ENCODE measurements around the gene NCKIPSD.

- no peak for TF ChIP-seq ZBTB33 (IDR thresholded peaks at IDR 0.05; ENCODE audit: borderline replicate concordance, low read depth)
- TF ChIP-seq REST (IDR thresholded peaks at IDR 0.05; ENCODE audit: low read depth, low read length) = no peak
- no peak for TF ChIP-seq USF1 (IDR thresholded peaks at IDR 0.05; ENCODE audit: borderline replicate concordance, low read depth)
- no peak for TF ChIP-seq RXRA (IDR thresholded peaks at IDR 0.05; ENCODE audit: borderline replicate concordance, low read depth)
- TF ChIP-seq GATA2 (CRISPR knock-in tag; IDR thresholded peaks at IDR 0.05) = no peak
- TF ChIP-seq SIN3A (IDR thresholded peaks at IDR 0.05; ENCODE audit: borderline replicate concordance, low read depth, low read length) = no peak
- no peak for TF ChIP-seq YY1 (IDR thresholded peaks at IDR 0.05; ENCODE audit: low read depth)
- TF ChIP-seq PBX3 (IDR thresholded peaks at IDR 0.05) = no peak
- no peak for TF ChIP-seq CTCF (IDR thresholded peaks at IDR 0.05)
- TF ChIP-seq TEAD4 (IDR thresholded peaks at IDR 0.05; ENCODE audit: borderline replicate concordance, insufficient read depth) = no peak
- no peak for TF ChIP-seq USF2 (IDR thresholded peaks at IDR 0.05; ENCODE audit: borderline replicate concordance, low read depth, low read length)
- TF ChIP-seq EP300 (IDR thresholded peaks at IDR 0.05; ENCODE audit: borderline replicate concordance in 1 of 2, low read depth in 1 of 2, low read length in 1 of 2) = no peak
- no peak for TF ChIP-seq RFX5 (IDR thresholded peaks at IDR 0.05; ENCODE audit: low read length)
Measured at GRCh38 chr3:48634661-48635221, 51.0 kb downstream of the NCKIPSD start.
